DOHH2 (cell line): ENCODE results near the gene CLCN7.

ENCODE experiments used
- EZH2phosphoT487 ChIP-seq: fragments of 200-600 bp; sonication (generic); IDR thresholded peaks from 2 replicates; pipeline ENCODE4 v1.6.1; 2017; ENCODE audit warnings: borderline replicate concordance, mild to moderate bottlenecking, antibody characterized with exemption, low read length, moderate library complexity, mixed read lengths
- TF ChIP-seq, protein P1 (sequence below): fragments of 200-600 bp; sonication (generic); IDR thresholded peaks from one replicate; pipeline ENCODE4 v1.5.1; 2014; ENCODE audit warnings: antibody characterized with exemption, mild to moderate bottlenecking, low read depth, low read length; ENCODE audit not compliant: poor library complexity, severe bottlenecking

DNA sequence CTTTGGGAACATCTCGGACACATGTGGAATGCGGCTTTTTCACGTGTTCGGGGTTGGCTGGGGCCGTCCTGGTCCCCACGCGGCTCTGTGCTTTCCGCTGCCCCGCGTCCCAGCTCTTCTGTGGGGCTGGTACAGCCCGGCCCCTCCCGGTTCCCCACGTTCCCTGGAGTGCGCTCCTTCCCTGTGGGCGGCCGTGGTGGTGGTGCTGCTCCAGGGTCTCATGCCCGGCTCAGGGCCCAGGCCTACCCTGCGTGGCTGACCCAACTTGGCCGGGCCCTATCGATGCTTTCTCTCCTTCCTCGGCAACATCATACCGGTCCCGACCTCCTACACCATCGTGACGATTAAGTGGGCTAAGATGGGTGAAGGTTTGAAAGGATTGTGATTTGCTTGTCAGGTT lies 21.6 kb upstream of the CLCN7 start:
- TF ChIP-seq, protein P1, sequence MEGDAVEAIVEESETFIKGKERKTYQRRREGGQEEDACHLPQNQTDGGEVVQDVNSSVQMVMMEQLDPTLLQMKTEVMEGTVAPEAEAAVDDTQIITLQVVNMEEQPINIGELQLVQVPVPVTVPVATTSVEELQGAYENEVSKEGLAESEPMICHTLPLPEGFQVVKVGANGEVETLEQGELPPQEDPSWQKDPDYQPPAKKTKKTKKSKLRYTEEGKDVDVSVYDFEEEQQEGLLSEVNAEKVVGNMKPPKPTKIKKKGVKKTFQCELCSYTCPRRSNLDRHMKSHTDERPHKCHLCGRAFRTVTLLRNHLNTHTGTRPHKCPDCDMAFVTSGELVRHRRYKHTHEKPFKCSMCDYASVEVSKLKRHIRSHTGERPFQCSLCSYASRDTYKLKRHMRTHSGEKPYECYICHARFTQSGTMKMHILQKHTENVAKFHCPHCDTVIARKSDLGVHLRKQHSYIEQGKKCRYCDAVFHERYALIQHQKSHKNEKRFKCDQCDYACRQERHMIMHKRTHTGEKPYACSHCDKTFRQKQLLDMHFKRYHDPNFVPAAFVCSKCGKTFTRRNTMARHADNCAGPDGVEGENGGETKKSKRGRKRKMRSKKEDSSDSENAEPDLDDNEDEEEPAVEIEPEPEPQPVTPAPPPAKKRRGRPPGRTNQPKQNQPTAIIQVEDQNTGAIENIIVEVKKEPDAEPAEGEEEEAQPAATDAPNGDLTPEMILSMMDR, result no peak
- TF ChIP-seq EZH2phosphoT487, result no peak
